ENCODE results near the gene TRAPPC3.

Gene TRAPPC3

DNA sequence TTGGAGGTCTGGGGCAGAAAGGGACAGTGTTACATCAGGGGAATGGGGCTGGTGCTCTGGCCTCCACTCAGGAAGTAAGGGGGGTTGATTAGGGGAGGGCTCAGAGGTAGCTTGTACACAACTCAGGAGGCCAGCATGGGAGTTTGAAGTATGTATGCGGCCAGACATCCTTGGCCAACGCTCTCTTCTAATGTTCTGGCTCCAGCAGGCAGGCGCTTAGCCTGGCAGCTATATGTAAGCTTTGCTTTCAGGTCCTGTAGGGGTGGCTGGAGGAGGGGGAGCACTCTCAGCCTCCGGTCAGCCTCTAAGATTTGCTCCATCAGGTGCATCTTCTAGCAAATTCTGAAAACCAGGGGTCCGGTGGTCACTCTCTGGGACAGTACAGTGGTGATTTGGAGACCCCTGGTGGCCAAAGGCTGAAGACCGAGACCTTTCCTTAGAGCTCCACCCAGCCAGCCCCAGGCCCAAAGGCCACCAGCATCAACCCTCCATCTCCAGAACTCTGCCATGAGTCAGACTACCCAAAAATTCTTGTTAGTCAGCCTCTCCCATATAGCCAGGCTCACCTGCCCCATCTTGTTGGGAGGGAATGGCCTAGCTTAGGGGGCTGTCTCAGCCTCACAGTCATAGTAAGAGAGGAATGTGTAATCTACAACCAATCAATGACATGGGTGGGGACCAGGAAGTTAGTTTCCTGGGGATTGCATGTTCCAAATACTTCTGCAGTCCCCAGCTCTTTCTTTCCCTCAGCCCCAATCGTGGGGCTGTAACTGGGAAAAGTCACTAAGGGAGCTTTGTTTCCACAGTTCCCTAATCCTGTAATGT lies 14.6 kb downstream of the TRAPPC3 start:
- TF ChIP-seq ZFX (IDR thresholded peaks at IDR 0.05; ENCODE audit: borderline replicate concordance) = no peak
- TF ChIP-seq, protein P1, sequence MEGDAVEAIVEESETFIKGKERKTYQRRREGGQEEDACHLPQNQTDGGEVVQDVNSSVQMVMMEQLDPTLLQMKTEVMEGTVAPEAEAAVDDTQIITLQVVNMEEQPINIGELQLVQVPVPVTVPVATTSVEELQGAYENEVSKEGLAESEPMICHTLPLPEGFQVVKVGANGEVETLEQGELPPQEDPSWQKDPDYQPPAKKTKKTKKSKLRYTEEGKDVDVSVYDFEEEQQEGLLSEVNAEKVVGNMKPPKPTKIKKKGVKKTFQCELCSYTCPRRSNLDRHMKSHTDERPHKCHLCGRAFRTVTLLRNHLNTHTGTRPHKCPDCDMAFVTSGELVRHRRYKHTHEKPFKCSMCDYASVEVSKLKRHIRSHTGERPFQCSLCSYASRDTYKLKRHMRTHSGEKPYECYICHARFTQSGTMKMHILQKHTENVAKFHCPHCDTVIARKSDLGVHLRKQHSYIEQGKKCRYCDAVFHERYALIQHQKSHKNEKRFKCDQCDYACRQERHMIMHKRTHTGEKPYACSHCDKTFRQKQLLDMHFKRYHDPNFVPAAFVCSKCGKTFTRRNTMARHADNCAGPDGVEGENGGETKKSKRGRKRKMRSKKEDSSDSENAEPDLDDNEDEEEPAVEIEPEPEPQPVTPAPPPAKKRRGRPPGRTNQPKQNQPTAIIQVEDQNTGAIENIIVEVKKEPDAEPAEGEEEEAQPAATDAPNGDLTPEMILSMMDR (IDR thresholded peaks at IDR 0.05) = peak; percentile 86
- H3K27ac ChIP-seq = no peak overlapping the region

- no peak overlapping the region for H3K27ac ChIP-seq
These were observed 15.3 kb downstream of the TRAPPC3 start for GRCh38 chr1:36134031-36134430.

GRCh38 chr1:36133484-36133883 lies 15.8 kb downstream of the TRAPPC3 start:
- no peak for TF ChIP-seq ZFX (IDR thresholded peaks at IDR 0.05; ENCODE audit: borderline replicate concordance)
- TF ChIP-seq, protein P1 (IDR thresholded peaks at IDR 0.05) = no peak
- no peak overlapping the region for H3K27ac ChIP-seq

More at GRCh38 chr1:36134031-36134430, 15.3 kb downstream of the TRAPPC3 start:
- TF ChIP-seq, protein P1 (IDR thresholded peaks at IDR 0.05) = no peak
- TF ChIP-seq ZFX (IDR thresholded peaks at IDR 0.05; ENCODE audit: borderline replicate concordance) = no peak

- TF ChIP-seq, protein P1 (IDR thresholded peaks at IDR 0.05) = no peak
- no peak for TF ChIP-seq ZFX (IDR thresholded peaks at IDR 0.05; ENCODE audit: borderline replicate concordance)
- H3K27ac ChIP-seq = no peak overlapping the region
These were observed 17.3 kb downstream of the TRAPPC3 start for GRCh38 chr1:36132029-36132428.

DNA sequence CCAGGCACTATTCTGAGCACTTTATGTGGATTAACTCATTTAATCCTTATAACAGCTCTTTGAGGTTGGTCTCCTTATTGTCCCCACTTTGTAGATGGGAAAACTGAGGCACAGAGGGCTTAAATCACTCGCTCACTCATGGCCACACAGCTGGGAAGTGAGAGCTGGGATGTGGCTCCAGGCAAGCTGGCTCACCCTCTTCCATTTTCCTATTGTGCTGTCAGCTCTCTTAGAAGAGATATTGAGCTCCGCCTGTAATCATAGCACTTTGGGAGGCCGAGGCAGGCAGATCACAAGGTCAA lies 20.4 kb downstream of the TRAPPC3 start:
- no peak overlapping the region for H3K27ac ChIP-seq
- TF ChIP-seq, protein P1 (IDR thresholded peaks at IDR 0.05) = no peak
- no peak for TF ChIP-seq ZFX (IDR thresholded peaks at IDR 0.05; ENCODE audit: borderline replicate concordance)

DNA sequence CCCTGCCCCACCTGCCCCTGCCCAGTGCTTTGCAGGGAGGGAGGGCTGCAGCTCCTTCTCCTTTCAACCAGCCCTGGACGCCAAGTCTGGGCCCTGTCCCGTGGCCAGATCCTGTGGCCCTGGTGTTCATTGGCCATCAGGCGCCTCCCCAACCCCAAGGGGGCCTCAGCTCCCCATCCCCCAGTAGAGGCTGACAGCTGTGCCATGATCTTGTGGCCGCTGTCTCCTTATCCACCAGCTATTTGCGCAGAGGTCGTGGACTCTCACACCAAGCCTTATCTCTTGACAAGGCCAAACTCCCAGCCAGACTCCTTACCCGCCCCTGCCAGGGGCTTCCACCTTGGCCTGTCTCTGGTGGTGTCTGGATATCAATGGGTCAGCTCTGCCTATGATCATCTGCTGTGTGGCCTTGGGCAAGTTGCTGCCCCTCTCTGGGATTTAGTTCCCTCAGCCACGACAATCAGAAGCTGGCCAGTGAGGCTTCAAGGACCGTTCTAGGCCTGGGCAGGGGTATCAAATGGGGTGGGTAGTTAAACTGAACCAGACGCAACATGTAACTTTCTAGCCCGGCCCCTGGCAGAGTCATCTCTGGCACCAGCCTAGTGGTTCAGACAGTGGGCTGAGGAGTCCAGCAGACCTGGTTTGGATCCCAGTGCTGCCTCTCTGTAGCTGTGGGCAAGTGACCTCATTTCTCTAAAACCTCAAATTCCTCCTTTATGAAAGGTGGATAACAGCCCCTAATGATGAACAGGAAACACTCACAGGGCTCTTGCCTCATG lies 21.0 kb downstream of the TRAPPC3 start:
- H3K27ac ChIP-seq = no peak overlapping the region
- no peak for TF ChIP-seq ZFX (IDR thresholded peaks at IDR 0.05; ENCODE audit: borderline replicate concordance)
- TF ChIP-seq, protein P1 (IDR thresholded peaks at IDR 0.05) = no peak
